Stimulated activated CD4-positive, alpha-beta T cell treated with anti-CD3 and anti-CD28 coated beads, Interleukin-12 subunit alpha, Interleukin-12 subunit beta, amount 100 ng/mL, for 48 hours (primary cell): ENCODE measurements around the gene FPGS.
"Not testable (repeated sequence)": the region's sequence is repeated elsewhere in the genome, so short reads cannot be mapped to it uniquely, and the experiment has no call there.

Source experiments
- DNase-seq, 3 donors: peaks; one replicate each; pipeline ENCODE4 v3.0.0-alpha.2; 2020; ENCODE audit warnings: low read depth in 2 of 3, low spot score in 1 of 3

Gene FPGS, protein sequence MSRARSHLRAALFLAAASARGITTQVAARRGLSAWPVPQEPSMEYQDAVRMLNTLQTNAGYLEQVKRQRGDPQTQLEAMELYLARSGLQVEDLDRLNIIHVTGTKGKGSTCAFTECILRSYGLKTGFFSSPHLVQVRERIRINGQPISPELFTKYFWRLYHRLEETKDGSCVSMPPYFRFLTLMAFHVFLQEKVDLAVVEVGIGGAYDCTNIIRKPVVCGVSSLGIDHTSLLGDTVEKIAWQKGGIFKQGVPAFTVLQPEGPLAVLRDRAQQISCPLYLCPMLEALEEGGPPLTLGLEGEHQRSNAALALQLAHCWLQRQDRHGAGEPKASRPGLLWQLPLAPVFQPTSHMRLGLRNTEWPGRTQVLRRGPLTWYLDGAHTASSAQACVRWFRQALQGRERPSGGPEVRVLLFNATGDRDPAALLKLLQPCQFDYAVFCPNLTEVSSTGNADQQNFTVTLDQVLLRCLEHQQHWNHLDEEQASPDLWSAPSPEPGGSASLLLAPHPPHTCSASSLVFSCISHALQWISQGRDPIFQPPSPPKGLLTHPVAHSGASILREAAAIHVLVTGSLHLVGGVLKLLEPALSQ

DNA sequence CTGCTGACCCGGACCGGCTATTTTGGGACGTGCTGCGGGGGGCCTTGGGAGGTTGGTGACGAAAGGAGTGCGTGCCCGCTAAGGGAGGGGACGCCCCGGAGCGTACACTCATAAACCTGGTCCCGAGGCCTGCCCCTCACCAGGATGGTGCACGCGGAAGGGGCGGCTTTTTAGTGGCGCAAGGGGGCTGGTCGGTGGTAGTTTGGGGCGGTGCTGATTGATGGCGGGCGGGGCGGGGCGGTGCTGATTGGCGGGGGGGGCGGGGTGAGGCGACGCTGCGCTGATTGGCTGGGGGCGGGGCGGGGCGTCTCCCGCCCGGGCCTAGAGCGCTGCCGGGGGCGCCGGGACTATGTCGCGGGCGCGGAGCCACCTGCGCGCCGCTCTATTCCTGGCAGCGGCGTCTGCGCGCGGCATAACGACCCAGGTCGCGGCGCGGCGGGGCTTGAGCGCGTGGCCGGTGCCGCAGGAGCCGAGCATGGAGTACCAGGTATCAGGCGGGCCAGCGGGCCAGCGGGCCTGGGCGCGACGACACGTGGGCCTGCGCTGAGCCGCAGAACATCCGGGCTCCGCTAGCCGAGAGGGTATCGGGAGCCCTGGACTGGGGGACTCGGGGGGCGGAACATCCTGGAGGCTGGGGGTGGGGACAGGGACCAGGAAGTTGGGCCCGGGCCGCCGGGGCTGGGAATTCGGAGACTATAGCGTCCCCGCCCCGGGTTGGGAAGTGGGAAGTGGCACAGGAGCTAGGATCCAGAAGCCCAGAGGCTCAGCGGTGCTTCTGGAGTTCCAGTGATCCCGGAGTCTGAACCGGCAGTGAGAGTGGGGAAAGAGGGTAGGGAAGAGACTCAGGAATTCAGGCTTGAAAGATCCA is at the start of gene FPGS:
Gene FPGS (plus strand): TSS at position 307 of the 868 bp plus-strand sequence. CDS start 43 bp downstream, at position 350.
- peak; percentile 71 to 83 (median 75) for DNase-seq

DNA sequence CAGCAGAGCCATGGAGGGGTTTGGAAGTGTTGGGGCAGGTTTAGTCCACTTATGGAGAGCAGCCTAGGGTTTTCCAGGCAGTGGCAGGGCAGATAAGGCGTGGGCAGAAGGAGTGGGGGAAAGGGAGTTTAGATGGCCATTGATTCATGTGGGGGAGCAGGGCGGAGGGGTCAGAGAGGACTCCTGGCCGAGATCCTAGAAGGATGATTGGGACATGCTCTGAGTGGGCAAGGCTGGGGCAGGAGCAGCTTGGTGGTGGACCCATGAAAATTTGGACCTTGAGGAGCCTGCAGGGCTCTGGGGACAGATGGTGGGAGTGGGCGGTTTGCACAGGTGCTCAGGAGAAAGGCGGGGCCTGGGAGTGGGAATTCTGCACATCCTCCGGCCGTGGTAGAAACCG is 49.5 kb upstream of the FPGS start:
- no peak for DNase-seq

DNA sequence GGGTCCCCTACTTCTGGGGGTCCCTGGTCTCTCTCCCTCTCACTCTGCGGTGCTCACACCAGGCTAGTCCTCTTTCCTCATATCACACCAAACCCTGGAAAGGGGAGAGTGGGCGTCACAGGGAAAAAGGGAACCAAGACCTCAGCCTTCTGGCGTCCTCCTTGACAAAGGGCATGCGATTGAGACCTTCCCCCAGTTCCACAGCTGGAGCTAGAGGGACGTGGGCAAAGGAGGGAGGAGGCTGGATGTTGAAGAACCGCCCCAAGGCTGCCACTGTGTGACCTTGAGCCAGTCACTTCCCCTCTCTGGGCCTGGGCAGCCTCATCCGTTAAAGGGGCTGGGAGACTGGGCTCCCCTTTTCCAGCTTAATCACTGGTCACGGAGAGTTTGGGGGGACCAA is 49.1 kb upstream of the FPGS start:
- DNase-seq = no peak

DNA sequence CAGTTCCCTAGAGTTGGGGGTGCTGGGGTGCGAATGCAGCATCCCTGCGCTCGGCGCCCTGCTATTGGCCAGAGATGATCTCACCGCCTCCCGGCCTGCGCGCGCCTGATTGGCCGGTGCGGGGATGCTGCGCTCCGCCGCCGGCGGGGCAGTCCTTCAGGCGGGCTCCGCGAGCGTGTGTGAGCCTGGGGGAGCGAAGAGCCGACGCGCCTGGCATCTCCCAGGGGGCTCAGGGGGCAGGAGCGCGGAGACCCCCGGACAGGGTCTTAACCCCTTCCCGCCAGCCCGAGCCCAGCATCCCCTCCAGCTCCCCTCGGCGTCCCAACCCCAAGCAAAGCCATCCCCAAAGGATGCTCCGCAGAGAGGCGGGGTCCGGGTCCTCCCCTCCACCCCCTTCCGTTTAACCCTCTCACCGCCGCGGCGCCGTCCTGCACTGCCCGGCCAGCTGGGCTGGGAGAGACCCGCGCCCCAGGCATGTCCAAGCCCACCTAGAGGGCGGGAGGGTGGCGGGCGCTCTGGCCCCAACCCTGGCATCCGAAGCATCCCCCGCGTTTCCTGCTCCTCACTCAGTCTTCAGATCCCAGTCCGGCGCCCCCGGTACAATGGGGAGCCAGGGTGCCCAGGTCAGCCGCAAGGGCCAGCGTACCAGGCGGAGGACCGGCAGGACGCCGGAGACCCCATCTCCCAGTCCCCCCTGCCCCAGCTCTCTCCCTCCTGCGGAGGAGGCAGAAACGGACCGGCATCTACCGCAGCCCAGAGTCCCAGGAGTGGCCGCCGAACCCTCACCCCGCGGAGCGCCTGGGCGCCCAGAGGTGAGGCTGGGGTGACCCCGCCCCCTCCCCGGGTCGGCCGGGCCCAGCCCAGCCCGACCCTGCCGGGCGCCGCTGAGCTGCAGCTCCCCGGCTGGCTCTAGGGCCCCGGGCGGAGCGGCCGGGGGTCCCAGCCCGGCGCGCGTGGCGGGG is 48.3 kb upstream of the FPGS start:
- DNase-seq = no peak

DNA sequence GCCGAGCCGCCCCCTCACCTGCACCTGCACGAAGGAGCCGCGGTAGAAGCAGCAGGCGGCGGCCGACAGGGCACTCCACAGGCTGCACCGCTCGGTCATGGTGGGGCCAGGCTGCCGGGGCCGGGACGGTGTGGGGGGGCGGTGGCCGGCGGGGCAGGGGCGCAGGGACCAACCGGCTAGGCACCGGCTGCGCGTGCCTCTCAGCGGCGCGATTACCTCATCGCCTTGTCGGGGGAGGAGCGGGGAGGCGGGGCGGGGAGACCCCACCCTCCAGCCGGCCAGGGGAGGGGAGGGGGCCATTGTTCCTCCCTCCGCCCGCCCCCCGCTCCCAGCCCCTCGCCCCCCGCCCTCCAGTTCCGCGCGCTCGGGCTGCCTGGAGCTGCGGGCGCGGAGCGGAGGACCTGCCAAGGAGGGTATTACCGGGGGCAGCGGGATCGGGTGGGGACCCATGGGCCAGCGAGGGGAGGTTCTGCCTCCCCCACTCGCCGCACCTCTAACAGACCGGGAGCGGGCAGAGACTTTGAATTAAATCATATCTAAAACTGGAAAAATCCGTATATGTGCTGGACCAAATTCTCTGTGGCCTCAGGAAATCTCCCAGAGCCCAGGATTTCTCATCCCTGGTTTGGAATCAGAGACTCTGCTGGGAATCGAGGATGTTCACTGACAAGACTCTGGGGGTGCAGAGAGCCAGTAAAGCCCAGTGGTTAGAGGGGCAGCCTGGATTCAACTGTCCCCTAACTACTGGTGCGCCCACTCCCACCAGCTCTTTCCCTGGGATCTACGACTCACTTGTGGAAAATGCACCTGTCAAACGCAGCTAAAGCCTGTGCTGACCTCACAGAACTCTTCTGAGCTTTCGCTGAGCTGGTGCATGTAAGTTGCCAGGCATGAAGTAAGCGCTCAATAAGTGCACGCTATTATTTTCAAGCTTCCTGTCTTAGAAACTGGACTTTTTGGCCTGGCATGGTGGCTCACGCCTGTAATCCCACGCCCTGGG is 47.3 kb upstream of the FPGS start:
- no peak for DNase-seq

DNA sequence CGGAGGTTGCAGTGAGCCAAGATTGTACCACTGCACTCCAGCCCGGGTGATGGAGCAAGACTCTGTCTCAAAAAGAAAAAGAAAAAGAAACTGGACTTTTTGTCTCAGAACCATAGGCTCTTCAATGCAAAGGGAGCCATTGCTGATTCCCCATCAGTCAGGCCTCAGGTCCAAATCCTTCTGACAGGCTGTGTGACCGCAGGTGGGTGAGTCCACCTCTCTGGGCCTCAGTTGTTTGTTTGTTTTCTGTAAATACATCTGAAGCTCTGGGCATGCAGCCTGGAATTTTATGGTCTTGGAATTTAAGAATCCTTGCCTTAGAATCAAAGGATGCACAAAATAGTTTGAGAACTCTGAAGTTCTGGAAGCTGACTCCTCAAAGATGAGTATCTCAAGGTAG is 46.4 kb upstream of the FPGS start:
- DNase-seq = no peak

DNA sequence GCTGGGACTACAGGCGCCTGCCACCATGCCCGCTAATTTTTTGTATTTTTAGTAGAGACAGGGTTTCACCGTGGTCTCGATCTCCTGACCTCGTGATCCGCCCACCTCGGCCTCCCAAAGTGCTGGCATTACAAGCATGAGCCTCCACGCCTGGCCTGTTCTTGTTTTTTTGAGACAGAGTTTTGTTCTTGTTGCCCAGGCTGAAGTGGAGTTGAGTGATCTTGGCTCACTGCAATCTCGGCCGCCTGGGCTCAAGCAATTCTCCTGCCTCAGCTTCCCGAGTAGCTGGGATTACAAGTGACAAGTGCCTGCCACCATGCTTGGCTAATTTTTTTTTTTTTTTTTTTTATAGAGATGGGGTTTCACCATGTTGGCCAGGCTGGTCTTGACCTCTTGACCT is 45.9 kb upstream of the FPGS start:
- not testable (repeated sequence) for DNase-seq

DNA sequence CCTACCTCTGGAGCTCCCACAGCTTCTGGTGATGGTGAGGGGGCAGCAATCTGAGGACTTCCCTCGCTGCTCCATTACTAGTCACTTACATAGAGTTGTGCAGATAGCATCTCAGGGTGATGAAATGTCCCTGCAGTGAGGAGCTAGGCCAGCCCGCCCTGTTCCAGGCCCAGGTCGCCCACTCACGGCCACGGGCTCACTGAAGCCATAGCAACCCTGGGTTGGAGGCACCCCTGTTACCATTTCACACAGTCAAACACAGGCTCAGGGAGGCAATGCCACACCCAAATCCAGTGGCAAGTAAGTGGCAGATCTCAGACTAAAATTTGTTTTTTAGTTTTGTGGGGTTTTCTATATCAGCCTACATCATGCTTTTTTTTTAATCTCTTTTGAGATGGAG is 43.8 kb upstream of the FPGS start:
- no peak for DNase-seq

DNA sequence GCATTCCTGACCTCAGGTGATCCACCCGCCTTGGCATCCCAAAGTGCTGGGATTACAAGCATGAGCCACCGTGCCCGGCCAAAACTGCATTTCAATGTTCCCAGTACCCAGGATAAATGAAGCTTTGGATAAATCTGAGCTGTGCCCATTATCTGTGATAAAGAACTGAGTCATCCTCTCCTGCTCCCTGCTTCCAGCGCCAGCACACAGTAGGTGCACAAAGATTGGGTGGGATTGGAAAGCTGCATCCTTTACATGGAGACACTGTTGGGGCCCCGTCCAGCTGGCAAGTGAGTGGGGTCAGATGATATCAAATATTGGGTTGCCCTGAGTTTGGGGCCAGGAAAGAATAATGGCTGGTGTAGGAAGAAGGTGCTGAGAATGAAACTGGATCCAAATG is 41.6 kb upstream of the FPGS start:
- DNase-seq = no peak

DNA sequence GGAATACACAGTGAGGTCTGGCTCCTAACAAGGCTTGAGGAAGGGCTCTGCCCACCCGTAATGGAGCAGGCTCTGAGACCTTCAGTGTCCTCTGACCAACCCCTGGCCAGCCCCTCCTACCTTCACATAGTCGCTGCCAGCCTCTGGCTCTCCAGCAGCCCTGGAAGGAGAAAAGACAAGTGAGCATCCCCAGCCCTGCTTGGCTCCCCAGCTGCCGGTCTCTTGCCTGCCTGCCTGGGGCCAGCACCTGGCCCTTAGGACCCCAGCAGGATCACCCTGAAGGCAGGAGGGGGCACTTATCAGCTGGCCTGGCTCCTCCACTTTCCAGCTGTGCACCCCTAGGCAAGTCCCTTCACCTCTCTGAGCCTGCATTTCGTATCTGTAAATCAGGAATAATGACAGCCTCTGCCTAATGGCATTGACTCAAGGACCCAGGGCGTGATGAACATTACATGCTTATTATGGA is 41.2 kb upstream of the FPGS start:
- DNase-seq = no peak

DNA sequence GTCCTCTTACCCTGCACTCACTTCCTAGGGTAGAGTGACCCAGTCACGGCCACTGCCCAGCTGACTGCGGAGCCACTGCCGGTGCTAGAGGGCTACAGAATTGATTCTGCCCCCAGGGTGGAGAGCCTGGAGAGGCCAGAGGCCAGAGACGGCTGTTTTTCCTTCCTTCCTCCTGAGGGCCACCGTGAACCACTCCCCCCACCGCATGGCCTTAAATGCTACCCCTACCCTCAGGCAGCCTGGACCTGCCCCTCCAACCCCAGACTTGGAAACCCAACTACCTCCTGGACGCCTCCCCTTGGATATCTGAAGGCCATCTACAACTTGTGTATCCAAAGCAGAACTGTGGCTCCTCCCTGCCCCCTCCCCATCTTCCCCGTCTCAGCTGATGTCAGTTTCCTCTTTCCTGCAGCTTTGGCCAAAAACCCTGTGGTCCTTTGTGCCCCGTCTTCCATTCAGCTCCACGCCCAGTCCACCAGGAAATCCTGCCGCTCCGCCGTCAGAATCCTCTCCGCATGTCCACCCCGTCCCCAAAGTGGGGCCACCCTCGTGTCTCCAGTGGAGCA is 40.5 kb upstream of the FPGS start:
- no peak for DNase-seq

DNA sequence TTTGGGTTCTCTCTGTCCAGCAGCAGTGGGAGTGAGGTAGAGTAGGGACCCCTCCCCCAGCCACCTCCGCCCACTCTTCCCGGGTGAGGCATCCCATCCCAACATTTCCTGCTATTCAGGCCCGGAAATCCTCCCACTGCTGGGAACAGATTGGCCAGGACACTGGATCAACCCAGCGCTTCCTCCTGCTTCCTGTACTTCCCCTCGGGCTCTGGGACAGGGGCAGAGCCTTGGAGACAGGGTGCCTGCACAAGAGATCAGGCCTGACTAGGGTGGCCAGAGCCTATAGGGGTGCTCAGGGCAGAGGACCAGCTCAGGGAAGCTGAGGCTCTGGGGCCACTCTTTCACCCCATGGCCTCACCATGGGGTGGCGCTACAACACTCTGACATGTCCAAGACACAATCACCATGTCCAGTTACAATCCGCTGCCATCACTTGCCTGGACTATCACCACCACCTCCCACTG is 38.7 kb upstream of the FPGS start:
- no peak for DNase-seq

DNA sequence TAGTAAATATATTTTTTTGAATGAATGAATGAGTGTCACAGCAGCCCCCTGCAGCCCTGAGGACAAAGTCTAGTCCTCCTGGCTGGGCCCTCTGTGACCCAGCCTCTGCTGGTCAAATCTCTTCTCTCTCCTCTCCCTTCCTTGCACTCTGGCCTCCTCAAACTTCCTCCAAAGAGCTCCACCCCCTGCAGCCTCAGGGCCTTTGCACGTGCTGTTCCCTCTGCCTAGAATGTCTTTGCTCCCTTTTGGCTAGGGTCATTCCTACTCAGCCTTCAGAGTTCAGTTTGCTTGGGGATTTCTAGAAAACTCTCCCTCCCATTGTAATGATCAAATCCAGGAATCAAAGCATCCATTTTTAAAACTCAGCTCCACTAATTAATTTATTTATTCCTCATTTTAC is 37.3 kb upstream of the FPGS start:
- DNase-seq = no peak

DNA sequence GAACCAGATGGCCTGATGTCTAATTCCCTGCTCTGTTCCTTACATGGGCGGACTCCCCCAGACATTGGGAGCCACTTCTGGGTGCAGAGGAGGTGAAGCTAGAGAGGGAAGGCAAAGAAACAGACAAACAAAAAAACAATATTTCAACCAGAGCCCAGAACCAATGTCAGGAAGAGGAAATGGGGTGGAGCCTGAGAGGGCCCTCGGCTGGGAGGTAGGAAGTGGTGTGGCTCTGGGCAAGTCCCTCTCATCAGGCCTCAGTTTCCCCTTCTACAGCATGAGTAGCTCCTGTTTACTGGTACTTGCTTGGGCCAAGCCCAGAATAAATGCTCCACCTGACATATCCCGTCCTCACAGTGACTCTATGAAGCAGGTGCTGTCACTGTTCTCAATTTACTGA is 35.3 kb upstream of the FPGS start:
- no peak for DNase-seq

DNA sequence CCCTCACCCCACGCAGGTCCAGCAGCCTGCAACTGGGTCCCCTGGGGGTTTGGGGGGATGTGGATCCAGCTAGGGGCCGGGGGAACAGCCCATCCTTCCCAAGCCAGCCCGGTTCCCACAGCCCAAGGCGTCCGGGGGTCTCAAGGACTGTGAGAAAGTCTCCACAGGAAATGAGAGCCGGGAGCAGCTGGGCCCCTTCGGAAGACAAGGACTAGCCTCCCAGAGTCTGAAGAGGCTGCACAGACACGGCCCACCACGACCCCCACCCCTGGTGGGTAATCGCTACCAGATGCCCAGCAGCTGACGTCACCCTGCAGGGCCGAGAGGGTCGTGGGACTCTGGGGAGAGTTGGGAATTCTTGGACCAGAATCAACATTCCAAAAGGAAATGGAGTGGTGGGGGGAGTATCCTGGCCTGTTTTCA is 34.8 kb upstream of the FPGS start:
- no peak for DNase-seq

DNA sequence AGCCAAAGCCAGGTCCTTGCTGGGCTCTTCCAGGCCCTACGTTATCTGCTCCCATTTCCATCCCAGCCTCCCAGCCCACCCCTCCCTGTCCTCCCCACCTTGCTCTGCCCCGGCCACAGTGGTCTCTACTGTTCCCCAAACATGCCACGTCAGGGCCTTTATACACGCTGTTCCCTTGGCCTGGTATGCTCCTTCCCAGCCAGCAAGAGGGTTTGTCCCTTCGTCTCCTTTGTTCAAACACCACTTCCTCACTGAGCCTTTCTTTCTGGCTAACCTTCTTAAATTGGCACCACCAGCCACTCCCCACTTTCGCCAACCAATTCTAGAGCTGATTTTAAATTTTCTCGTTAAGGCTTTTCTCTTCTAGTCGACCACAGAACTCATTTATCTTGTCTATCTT is 34.0 kb upstream of the FPGS start:
- no peak for DNase-seq

DNA sequence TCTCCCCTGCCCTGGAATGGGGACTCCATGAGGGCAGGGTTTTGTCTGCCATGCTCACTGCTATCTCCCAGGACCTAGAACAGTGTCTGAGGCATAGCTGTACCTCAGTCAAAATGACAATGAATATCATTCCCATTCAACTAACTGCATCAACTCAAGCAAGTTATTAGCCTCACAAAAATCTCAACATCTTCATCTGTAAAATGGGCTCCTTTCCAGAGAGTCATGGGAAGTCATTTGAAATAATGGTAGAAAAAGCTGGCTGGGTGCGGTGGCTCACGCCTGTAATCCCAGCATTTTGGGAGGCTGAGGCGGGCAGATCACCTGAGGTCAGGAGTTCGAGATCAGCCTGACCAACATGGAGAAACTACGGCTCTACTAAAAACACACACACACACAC is 33.6 kb upstream of the FPGS start:
- no peak for DNase-seq

DNA sequence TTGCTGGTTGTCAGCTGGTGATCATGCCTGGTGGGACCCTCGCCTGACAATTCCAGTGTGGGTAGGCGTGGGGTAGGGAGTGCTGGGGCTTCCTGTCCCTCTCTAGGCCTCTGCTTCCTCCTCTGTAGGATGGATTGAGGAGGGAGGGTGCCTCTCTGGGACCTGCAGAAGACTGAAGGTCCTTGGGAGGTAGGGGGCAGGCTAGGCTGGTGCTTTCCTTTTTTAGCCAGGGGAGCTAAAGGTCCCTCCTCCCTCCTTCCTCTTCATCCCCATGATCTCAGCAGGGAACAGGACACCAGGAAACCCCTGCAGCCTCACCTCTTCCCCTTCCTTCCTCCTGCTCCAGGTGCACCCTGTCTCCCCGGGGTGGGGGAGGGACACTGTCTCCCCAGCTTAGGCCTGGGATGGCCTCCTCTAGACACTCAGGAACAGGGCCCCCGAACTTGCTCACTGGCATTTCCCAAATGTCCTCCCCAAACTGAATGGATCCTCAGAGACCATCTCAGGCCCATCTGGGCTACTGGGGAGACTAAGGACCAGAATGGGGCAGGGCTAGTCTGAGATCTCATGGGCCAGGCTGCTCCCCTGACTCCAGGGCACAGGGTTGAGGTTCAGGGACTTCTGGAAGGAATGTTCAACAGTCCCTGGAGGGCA is 32.6 kb upstream of the FPGS start:
- no peak for DNase-seq

DNA sequence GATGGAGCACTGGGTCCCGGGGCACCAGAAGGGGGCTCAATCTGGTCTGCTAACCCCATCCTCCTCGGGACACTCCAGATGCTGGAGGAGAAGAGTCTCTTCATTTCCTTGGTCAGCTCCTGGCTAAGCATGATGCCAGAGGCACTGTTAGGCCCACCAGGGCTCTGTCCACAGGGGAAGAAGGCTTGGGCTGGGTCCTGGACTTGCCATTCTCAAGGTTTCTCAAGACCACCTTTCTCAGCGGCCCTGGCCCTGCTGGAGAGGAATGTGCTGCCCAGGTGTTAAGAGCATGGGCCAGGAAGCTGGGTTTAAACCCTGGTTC is 32.1 kb upstream of the FPGS start:
- no peak for DNase-seq
